NCI-H82 treated with DMSO at 0.1 percent for 48 hours (cell line): ENCODE data around the gene RPP40.
A peak's percentile ranks its signal among the peaks of the same experiment; 100 is the strongest.
"Not testable (repeated sequence)": the region's sequence is repeated elsewhere in the genome, so short reads cannot be mapped to it uniquely, and the experiment has no call there.

Source experiments
- DNase-seq: peaks from one replicate; lab custom pipeline; 2025; ENCODE audit not compliant: unreplicated experiment; lab: John Stamatoyannopoulos, UW

RPP40 gene, protein sequence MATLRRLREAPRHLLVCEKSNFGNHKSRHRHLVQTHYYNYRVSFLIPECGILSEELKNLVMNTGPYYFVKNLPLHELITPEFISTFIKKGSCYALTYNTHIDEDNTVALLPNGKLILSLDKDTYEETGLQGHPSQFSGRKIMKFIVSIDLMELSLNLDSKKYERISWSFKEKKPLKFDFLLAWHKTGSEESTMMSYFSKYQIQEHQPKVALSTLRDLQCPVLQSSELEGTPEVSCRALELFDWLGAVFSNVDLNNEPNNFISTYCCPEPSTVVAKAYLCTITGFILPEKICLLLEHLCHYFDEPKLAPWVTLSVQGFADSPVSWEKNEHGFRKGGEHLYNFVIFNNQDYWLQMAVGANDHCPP

GRCh38 chr6:5003604-5004372 is at the start of gene RPP40:
RPP40 (minus strand) TSS chr6:5004037; CDS start chr6:5004002, 35 bp downstream.
- peak; percentile 90 for DNase-seq

GRCh38 chr6:5053038-5053437 is 49.2 kb upstream of the RPP40 start:
- DNase-seq = no peak

GRCh38 chr6:5051394-5051793 is 47.6 kb upstream of the RPP40 start:
- DNase-seq = no peak

DNA sequence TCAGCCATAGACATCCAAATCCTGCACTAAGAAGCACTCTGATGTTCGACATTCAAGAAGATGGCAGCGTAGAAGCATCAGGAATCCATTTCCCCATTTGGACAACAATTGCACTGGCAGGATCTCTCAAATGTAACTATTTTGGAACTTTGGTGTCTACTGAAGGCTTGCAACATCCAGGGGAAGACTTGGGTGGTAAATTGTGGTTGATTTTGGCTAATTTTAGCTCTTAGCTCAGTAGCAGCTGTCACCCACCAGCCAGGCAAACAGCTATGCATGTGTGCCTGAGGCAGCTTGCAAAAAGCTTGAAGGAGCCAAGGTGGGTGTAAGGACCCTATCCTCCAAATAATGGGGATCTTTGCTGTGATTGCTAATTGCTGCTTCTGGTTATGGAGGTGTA is 46.2 kb upstream of the RPP40 start:
- DNase-seq = no peak

DNA sequence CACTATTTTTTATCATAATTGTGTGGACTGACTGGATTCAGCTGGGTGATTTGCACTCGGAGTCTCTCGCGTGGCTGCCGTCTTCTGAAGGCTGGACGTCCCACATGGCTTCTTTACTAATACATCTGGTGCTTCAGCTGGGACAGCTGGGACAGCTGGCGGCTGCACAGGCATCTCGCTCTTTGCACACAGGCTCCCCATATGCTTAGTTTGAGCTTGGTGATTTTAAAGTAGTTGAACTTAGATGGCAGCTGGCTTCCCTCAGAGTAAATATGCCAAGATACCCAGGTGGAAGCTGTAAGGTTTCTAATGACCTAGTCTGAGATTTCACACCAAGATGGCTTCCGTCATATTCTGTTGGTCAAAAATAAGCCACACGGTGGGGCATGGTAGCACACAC is 42.6 kb upstream of the RPP40 start:
- no peak for DNase-seq

- no peak for DNase-seq
These were observed 41.6 kb upstream of the RPP40 start for GRCh38 chr6:5045416-5045815.

GRCh38 chr6:5044866-5045265 is 41.0 kb upstream of the RPP40 start:
- no peak for DNase-seq

- no peak for DNase-seq
These were observed 38.6 kb upstream of the RPP40 start for GRCh38 chr6:5042436-5042835.

- no peak for DNase-seq
These were observed 38.1 kb upstream of the RPP40 start for GRCh38 chr6:5041955-5042354.

- no peak for DNase-seq
These were observed 32.4 kb upstream of the RPP40 start for GRCh38 chr6:5036269-5036668.

- no peak for DNase-seq
These were observed 30.9 kb upstream of the RPP40 start for GRCh38 chr6:5034736-5035135.

- DNase-seq = no peak
These were observed 30.5 kb upstream of the RPP40 start for GRCh38 chr6:5034328-5034727.

GRCh38 chr6:5033214-5033904 is 29.5 kb upstream of the RPP40 start:
- DNase-seq = not testable (repeated sequence)

DNA sequence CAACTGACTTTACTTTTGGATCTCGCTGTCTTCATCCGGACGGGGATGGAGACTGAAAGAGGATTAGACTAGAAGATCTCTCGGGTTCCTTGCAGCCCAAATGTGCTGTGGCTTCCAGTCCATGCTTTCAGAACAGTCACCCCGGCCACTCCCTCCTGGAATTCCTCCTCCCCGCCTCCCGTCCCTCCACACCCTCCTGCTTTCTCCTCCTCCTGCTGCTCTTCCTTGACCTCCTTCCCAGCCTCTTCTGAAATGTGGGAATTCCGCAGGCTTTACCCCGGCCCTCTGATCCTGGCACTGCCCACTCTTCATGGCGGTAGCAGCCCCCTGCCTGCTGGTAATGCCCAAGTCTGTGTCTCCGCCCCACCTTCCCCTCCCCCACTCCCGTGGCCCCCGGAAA is 28.9 kb upstream of the RPP40 start:
- not testable (repeated sequence) for DNase-seq

DNA sequence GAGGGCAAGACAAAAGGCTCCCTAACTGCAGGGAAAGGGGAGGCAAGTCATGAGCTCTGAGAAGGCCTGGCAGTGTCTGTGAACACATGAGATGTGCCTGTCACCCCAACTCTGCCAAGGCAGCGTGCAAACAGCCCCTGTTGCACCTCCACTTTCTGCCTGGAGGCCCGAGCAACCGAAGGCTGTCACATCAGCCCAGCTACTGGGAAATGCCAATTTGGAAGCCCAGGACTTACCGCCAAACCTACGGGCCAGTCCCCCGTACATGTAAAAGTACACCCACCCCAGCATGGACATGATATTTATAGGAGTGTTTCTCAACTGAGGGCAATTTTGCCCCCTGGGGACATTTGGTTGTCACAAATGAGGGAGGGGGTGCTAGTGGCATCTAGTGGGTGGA is 27.3 kb upstream of the RPP40 start:
- no peak for DNase-seq

DNA sequence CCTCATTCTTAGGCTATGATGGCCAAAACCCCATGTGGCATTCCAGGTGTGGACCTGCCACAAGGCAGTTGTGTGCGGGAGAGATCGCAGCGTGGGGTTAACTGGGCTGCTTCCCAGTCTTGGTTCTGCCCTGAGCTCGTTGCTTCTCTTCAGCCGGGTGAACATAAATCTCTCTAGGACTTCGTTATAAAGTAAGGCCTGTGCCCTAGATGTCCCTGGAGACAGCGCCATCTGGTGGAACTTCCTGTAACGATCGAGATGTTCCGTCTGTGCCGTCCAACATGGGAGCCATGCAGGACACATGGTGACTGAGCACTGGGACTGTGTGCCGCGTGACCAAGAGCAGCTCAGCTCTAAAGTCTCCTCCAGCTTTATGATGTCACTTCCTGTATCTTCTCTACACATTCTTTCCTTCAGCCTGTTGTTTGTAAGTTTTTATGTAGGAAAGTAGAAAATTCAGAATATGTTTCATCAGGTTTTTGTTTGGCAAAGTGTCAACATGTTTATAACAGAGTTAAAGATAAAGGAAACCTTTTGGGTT is 26.8 kb upstream of the RPP40 start:
- peak; percentile 61 for DNase-seq

DNA sequence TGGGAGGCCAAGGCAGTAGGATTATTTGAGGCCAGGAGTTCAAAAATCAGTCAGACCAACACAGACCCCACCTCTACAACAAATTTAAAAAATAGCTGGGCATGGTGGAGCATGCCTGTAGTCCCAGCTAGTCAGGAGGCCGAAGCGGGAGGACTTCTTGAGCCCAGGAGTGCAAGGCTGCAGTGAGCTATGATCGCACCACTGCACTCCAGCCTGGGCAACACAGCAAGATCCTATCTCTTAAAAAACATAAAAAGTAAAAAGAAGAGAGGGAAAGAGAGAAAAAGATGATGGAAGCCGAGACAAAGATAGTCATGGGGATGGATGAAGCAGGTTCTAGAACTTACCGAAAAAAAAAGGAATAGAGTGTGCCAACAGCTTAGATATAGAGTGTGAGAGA is 25.8 kb upstream of the RPP40 start:
- DNase-seq = no peak

GRCh38 chr6:5028921-5029320 is 25.1 kb upstream of the RPP40 start:
- no peak for DNase-seq

- no peak for DNase-seq
These were observed 24.5 kb upstream of the RPP40 start for GRCh38 chr6:5028301-5028700.

GRCh38 chr6:5025911-5026819 is 22.3 kb upstream of the RPP40 start:
- DNase-seq = peak; percentile 43

GRCh38 chr6:5023923-5024322 is 20.1 kb upstream of the RPP40 start:
- DNase-seq = no peak
